GM12878 (cell line): ENCODE results near the gene MYOC. TPM values are rescaled to one million over a fixed set of nuclear protein-coding genes. Genes with fewer than 3 reads are reported as not detected.

Source experiments
- ATAC-seq: fragments of 200-7000 bp; cut with Tn5 transposase; 3 replicates; pipeline ENCODE4 v1.9.1; 2020; ENCODE audit warnings: mild to moderate bottlenecking, moderate library complexity
- BruUV-seq: library from RNA; stranded (reverse); fragments of 400-500 nt; replicated peaks from 2 replicates; lab custom pipeline; 2021; lab: Mats Ljungman, UMichigan
- CTCF ChIA-PET: fragments of 300-600 bp; sonication (Branson Sonifier 250); formaldehyde crosslinking; extraction: SDS; loops from one replicate; lab custom pipeline; 2021; ENCODE audit warnings: inconsistent platforms; lab: Yijun Ruan, JAX
- POLR2A ChIA-PET: fragments of 350-600 bp; formaldehyde crosslinking; extraction: SDS; loops from one replicate; lab custom pipeline; 2021; ENCODE audit warnings: inconsistent platforms; lab: Charles Lee
- RAD21 ChIA-PET: fragments of 300-600 bp; sonication (Branson Sonifier 250); formaldehyde crosslinking; loops from one replicate; lab custom pipeline; 2023; ENCODE audit warnings: antibody characterized with exemption; ENCODE audit not compliant: unreplicated experiment; lab: Charles Lee
- SMC1A ChIA-PET: fragments of 300-600 bp; sonication (Branson Sonifier 250); formaldehyde crosslinking; loops from one replicate; lab custom pipeline; 2023; ENCODE audit not compliant: unreplicated experiment, uncharacterized antibody; lab: Charles Lee
- DNase-seq: peaks from one replicate; pipeline ENCODE4 v3.0.0-alpha.2; 2011; ENCODE audit warnings: low read depth, low spot score
- FAIRE-seq: peaks from 3 replicates; lab custom pipeline; 2011; peaks lifted over from hg19 to GRCh38; lab: Jason Lieb, UNC
- H2AFZ ChIP-seq: 2 replicates; pipeline ENCODE4 v1.6.0; 2011; ENCODE audit warnings: low read depth, low read length, control low read depth; ENCODE audit not compliant: control insufficient read depth
- H3K27ac ChIP-seq: 2 replicates; pipeline ENCODE4 v1.5.1; 2011; ENCODE audit warnings: control low read depth; ENCODE audit not compliant: control insufficient read depth, insufficient read depth
- H3K27me3 ChIP-seq, 2 experiments: replicated peaks in 1 of 2; 2 replicates each; pipeline versions ENCODE4 v1.6.0 to v1.6.1; 2011; ENCODE audit warnings: low read length in 1 of 2; ENCODE audit not compliant: control insufficient read depth in 2 of 2, insufficient read depth in 2 of 2
- H3K36me3 ChIP-seq, 2 experiments: 2 replicates each; pipeline ENCODE4 v1.5.1; 2011; ENCODE audit warnings: low read length in 1 of 2; ENCODE audit not compliant: control insufficient read depth in 2 of 2, insufficient read depth in 2 of 2
- H3K4me1 ChIP-seq: 2 replicates; pipeline ENCODE4 v1.6.1; 2011; ENCODE audit warnings: mild to moderate bottlenecking, low read length, moderate library complexity, mixed read lengths; ENCODE audit not compliant: control insufficient read depth, insufficient read depth
- H3K4me2 ChIP-seq: 2 replicates; pipeline ENCODE4 v1.6.0; 2011; ENCODE audit warnings: control low read depth; ENCODE audit not compliant: control insufficient read depth, insufficient read depth
- H3K4me3 ChIP-seq: fragments of 200-600 bp; sonication (generic); 2 replicates; pipeline ENCODE4 v1.5.1; 2016
- H3K79me2 ChIP-seq: 2 replicates; pipeline ENCODE4 v1.6.0; 2011; ENCODE audit warnings: low read length; ENCODE audit not compliant: control insufficient read depth, insufficient read depth
- H3K9ac ChIP-seq: 2 replicates; pipeline ENCODE4 v1.8.0; 2011; ENCODE audit warnings: low read length, control low read depth, mixed read lengths; ENCODE audit not compliant: control insufficient read depth, insufficient read depth
- H3K9me3 ChIP-seq: replicated peaks from 3 replicates; pipeline ENCODE4 v1.5.1; 2011; ENCODE audit warnings: mild to moderate bottlenecking, low read length; ENCODE audit not compliant: control insufficient read depth, insufficient read depth
- H4K20me1 ChIP-seq: 2 replicates; pipeline ENCODE4 v1.6.0; 2011; ENCODE audit not compliant: control insufficient read depth, insufficient read depth
- CEBPB ChIP-seq, 2 experiments: fragments of 150-350 bp in 1 of 2; IDR thresholded peaks; 2 replicates each; pipeline ENCODE4 v1.6.1; 2012 to 2014; ENCODE audit warnings: low read depth in 2 of 2, low read length in 2 of 2, borderline replicate concordance in 1 of 2, inconsistent platforms in 1 of 2
- E2F8 ChIP-seq: fragments of 450-650 bp; IDR thresholded peaks from 2 replicates; pipeline ENCODE4 v1.6.1; 2018; ENCODE audit warnings: mild to moderate bottlenecking, low read depth, moderate library complexity; ENCODE audit not compliant: partially characterized antibody
- E4F1 ChIP-seq: fragments of 450-650 bp; IDR thresholded peaks from 2 replicates; pipeline ENCODE4 v1.6.1; 2018; ENCODE audit warnings: borderline replicate concordance, mild to moderate bottlenecking; ENCODE audit not compliant: partially characterized antibody
- JUND ChIP-seq: IDR thresholded peaks from 2 replicates; pipeline ENCODE4 v1.6.1; 2012; ENCODE audit warnings: low read depth, mild to moderate bottlenecking, low read length, improper control_type of control experiment, moderate library complexity
- KAT2A ChIP-seq: conservative IDR thresholded peaks from 2 replicates; pipeline ENCODE4 v1.6.1; 2011; ENCODE audit warnings: low read depth, low read length; ENCODE audit not compliant: control insufficient read depth
- MEF2A ChIP-seq: IDR thresholded peaks from 2 replicates; pipeline ENCODE4 v1.6.1; 2011; ENCODE audit warnings: low read depth, mild to moderate bottlenecking, low read length, moderate library complexity; ENCODE audit not compliant: insufficient read depth
- MTA3 ChIP-seq: IDR thresholded peaks from 2 replicates; pipeline ENCODE4 v1.6.1; 2012; ENCODE audit warnings: low read length, inconsistent platforms, borderline replicate concordance
- MYC ChIP-seq: IDR thresholded peaks from 2 replicates; pipeline ENCODE4 v1.6.1; 2011; ENCODE audit warnings: mild to moderate bottlenecking, low read length, moderate library complexity, inconsistent platforms; ENCODE audit not compliant: insufficient read depth, insufficient replicate concordance, insufficient read length, severe bottlenecking
- NR2C1 ChIP-seq: fragments of 450-650 bp; IDR thresholded peaks from 2 replicates; pipeline ENCODE4 v1.6.1; 2017; ENCODE audit warnings: antibody characterized with exemption, mild to moderate bottlenecking, moderate library complexity
- RCOR1 ChIP-seq: conservative IDR thresholded peaks from 2 replicates; pipeline ENCODE4 v1.6.1; 2012; ENCODE audit warnings: low read depth, low read length, improper control_type of control experiment
- SKIL ChIP-seq: fragments of 450-650 bp; IDR thresholded peaks from 2 replicates; pipeline ENCODE4 v1.6.1; 2017; ENCODE audit warnings: mild to moderate bottlenecking, low read depth, inconsistent platforms; ENCODE audit not compliant: poor library complexity, severe bottlenecking
- ZSCAN29 ChIP-seq: fragments of 450-650 bp; IDR thresholded peaks from 2 replicates; pipeline ENCODE4 v1.6.1; 2017; ENCODE audit warnings: mild to moderate bottlenecking, moderate library complexity
- WGBS: methylation state at CpG from one replicate; pipeline ENCODE4 v1.1.6; 2016; ENCODE audit warnings: low lambda C conversion rate; ENCODE audit not compliant: insufficient replicate concordance, insufficient coverage; ENCODE audit errors: missing lambda C conversion rate; 5-methylcytosine and 5-hydroxymethylcytosine counted together
- in situ Hi-C: fragments of 300-500 bp; cut with MboI; formaldehyde crosslinking; loops from 9 replicates; pipeline ENCODE4 v1.14.3; 2018; ENCODE audit warnings: mixed read lengths
- intact Hi-C: fragments of 100-400 bp; cut with micrococcal nuclease; formaldehyde crosslinking; loops from one replicate; pipeline ENCODE4 v1.14.2; 2022; ENCODE audit not compliant: unreplicated experiment
- polyA plus RNA-seq, 11 experiments: library from polyadenylated mRNA; depleted of rRNA in 4 of 11; unstranded in 6 of 11; stranded (reverse) in 5 of 11; fragments of >200 nt; fragmentation: Nextera tagmentation in 4 of 11; fragmentation: Illumina TruSeq in 1 of 11; extraction: Ambion mirVana in 4 of 11; extraction: Trizol in 1 of 11; gene quantifications; 1 replicate in 1 of 11; 2 replicates in 10 of 11; pipeline versions ENCODE4 v1.2.1 to v1.2.3, GENCODE V29; 2011 to 2016; ENCODE audit warnings: inconsistent platforms in 2 of 11, missing spikeins in 2 of 11, low read depth in 1 of 11
- total RNA-seq, 4 experiments: library from RNA; depleted of rRNA in 3 of 4; stranded (reverse); fragments of >200 nt in 3 of 4; fragmentation: Illumina TruSeq in 1 of 4; extraction: Trizol in 1 of 4; gene quantifications; 2 replicates each; pipeline versions ENCODE4 v1.2.1 to v1.2.3, GENCODE V29; 2013 to 2021

Gene MYOC
- total and polyA plus RNA-seq, 10 of the 15 experiments (the other 5 are each of a cell fraction or from before 2014, with no cell fraction given): not detected

- ChIA-PET CTCF (no interaction called here), SMC1A (interaction anchor here (0.6 kb wide), 1 partner anchor 10 kb away, joined by 3 read pairs; no protein-coding TSS in a partner anchor)
- Histone ChIP-seq H3K27me3 (no peaks in the 10 kb centered on the region), H2AFZ (no peak overlapping the region), H3K4me2 (no peak overlapping the region), H3K9ac (no peak overlapping the region), H3K27ac (no peak overlapping the region)
- BruUV-seq: no TSS peak
- in situ Hi-C loops: no loop called here
- no peak for DNase-seq
- no peak for TF ChIP-seq ZSCAN29
- TF ChIP-seq MYC: no peak
- no peak for TF ChIP-seq E2F8
- no peak for TF ChIP-seq NR2C1
- no peak for TF ChIP-seq SKIL
- TF ChIP-seq E4F1: no peak
- no peak for TF ChIP-seq CEBPB (IDR thresholded peaks at IDR 0.05; ENCODE audit: borderline replicate concordance in 1 of 2, low read depth in 2 of 2, low read length in 2 of 2)
- no peak for TF ChIP-seq RCOR1
- TF ChIP-seq MEF2A: no peak
- no peak for TF ChIP-seq MTA3
- no peak for TF ChIP-seq JUND
- TF ChIP-seq KAT2A: no peak
- TF ChIP-seq, all 136 proteins: peak for 0
- ATAC-seq: no peak
- Histone ChIP-seq H3K79me2 (no peaks in the 10 kb centered on the region), H3K9me3 (no peaks in the 10 kb centered on the region), H3K4me3 (no peak overlapping the region), H4K20me1 (no peaks in the 10 kb centered on the region), H3K36me3 (no peaks in the 10 kb centered on the region), H3K4me1 (no peaks in the 10 kb centered on the region)
- POLR2A ChIA-PET: no interaction called here
- no peak for FAIRE-seq
- 93% methylated on average over 2 of the region's 2 CpGs for WGBS
- intact Hi-C loops: no loop called here
- RAD21 ChIA-PET: interaction anchor here (0.6 kb wide), 1 partner anchor 169 kb away, joined by 4 read pairs; no protein-coding TSS in a partner anchor
Measured at GRCh38 chr1:171699531-171699930, 47.0 kb upstream of the MYOC start.
